Suprapubic skin (tissue), 4 donors: ENCODE measurements around the gene OCRL. TPM values are rescaled to one million over a fixed set of nuclear protein-coding genes. Genes with fewer than 3 reads are reported as not detected.

Experiments
- DNase-seq, 2 donors: peaks; one replicate each; pipeline ENCODE4 v3.0.0-alpha.2; 2019; ENCODE audit warnings: low spot score in 2 of 2
- H3K27ac ChIP-seq: fragments of 200-600 bp; sonication (generic); one replicate; pipeline ENCODE4 v1.5.1; 2019
- H3K27me3 ChIP-seq: fragments of 200-600 bp; sonication (generic); one replicate; pipeline ENCODE4 v1.5.1; 2019
- H3K36me3 ChIP-seq: fragments of 200-600 bp; sonication (generic); one replicate; pipeline ENCODE4 v1.5.1; 2019
- H3K4me1 ChIP-seq: fragments of 200-600 bp; sonication (generic); one replicate; pipeline ENCODE4 v1.5.1; 2019
- H3K4me3 ChIP-seq: fragments of 200-600 bp; sonication (generic); one replicate; pipeline ENCODE4 v1.5.1; 2019; ENCODE audit warnings: mild to moderate bottlenecking
- H3K9me3 ChIP-seq: fragments of 200-600 bp; sonication (generic); one replicate; pipeline ENCODE4 v1.5.1; 2019
- CTCF ChIP-seq, 2 donors: fragments of 200-600 bp in 1 of 2; fragments of 450-650 bp in 1 of 2; sonication (generic) in 1 of 2; IDR thresholded peaks; one replicate each; pipeline ENCODE4 v1.5.1; 2016 to 2019; ENCODE audit warnings: antibody characterized with exemption in 2 of 2, mild to moderate bottlenecking in 1 of 2, moderate library complexity in 1 of 2
- EP300 ChIP-seq: sonication (generic); formaldehyde crosslinking; IDR thresholded peaks from one replicate; pipeline ENCODE4 v1.6.1; 2017; ENCODE audit warnings: antibody characterized with exemption
- POLR2A ChIP-seq, 2 donors: fragments of 450-650 bp; IDR thresholded peaks; one replicate each; pipeline ENCODE4 v1.6.1; 2017; ENCODE audit warnings: antibody characterized with exemption in 2 of 2, mild to moderate bottlenecking in 2 of 2, moderate library complexity in 2 of 2
- POLR2AphosphoS5 ChIP-seq, 3 donors: sonication (generic); formaldehyde crosslinking; IDR thresholded peaks; one replicate each; pipeline ENCODE4 v1.6.1; 2017; ENCODE audit warnings: antibody characterized with exemption in 3 of 3
- WGBS: methylation state at CpG from one replicate; pipeline ENCODE4 v1.1.5; 2018; 5-methylcytosine and 5-hydroxymethylcytosine counted together
- total RNA-seq, 4 donors: library from RNA; depleted of rRNA; stranded (reverse); fragments of >200 nt; gene quantifications; one replicate each; pipeline ENCODE4 v1.1.0, GENCODE V29; 2016

Gene OCRL
- total RNA-seq, 4 donors from 2014 or later, result 15.0 to 35.4 (median 16.3) TPM

GRCh38 chrX:129634541-129634940 is 94.5 kb downstream of the OCRL start:
- no peak for TF ChIP-seq CTCF (IDR thresholded peaks at IDR 0.05)
- no peak for TF ChIP-seq EP300
- no peak for TF ChIP-seq POLR2A (IDR thresholded peaks at IDR 0.05)
- no peak for TF ChIP-seq POLR2AphosphoS5 (IDR thresholded peaks at IDR 0.05)

GRCh38 chrX:129636175-129636681 is 96.2 kb downstream of the OCRL start:
- H3K27ac ChIP-seq, result no peak overlapping the region
- DNase-seq, result no peak
- no peaks in the 10 kb centered on the region for H3K36me3 ChIP-seq
- TF ChIP-seq CTCF (IDR thresholded peaks at IDR 0.05), result no peak
- H3K4me1 ChIP-seq, result no peaks in the 10 kb centered on the region
- no peak overlapping the region for H3K4me3 ChIP-seq
- H3K9me3 ChIP-seq, result no peaks in the 10 kb centered on the region
- no peaks in the 10 kb centered on the region for H3K27me3 ChIP-seq
- 78% methylated on average over 8 of the region's 8 CpGs for WGBS

More at GRCh38 chrX:129634541-129634940, 94.5 kb downstream of the OCRL start:
- Histone ChIP-seq H3K27ac (no peak overlapping the region), H3K4me1 (no peaks in the 10 kb centered on the region), H3K4me3 (no peak overlapping the region), H3K36me3 (no peaks in the 10 kb centered on the region), H3K9me3 (no peaks in the 10 kb centered on the region), H3K27me3 (no peaks in the 10 kb centered on the region)
- 67% methylated on average over 2 of the region's 7 CpGs for WGBS
- DNase-seq, result no peak

GRCh38 chrX:129637217-129638109 is 97.4 kb downstream of the OCRL start:
- peak in 1 of 2 donors; percentile 80 for DNase-seq
- H3K36me3 ChIP-seq, result no peaks in the 10 kb centered on the region
- no peak overlapping the region for H3K4me3 ChIP-seq
- 28% methylated on average over 12 of the region's 13 CpGs for WGBS
- no peak for TF ChIP-seq POLR2AphosphoS5 (IDR thresholded peaks at IDR 0.05)
- peak; percentile 69 to 80 for TF ChIP-seq CTCF (IDR thresholded peaks at IDR 0.05)
- TF ChIP-seq POLR2A (IDR thresholded peaks at IDR 0.05), result no peak
- no peak overlapping the region for H3K27ac ChIP-seq
- no peaks in the 10 kb centered on the region for H3K4me1 ChIP-seq
- no peaks in the 10 kb centered on the region for H3K9me3 ChIP-seq
- no peaks in the 10 kb centered on the region for H3K27me3 ChIP-seq

- H3K4me1 ChIP-seq, result no peaks in the 10 kb centered on the region
- no peaks in the 10 kb centered on the region for H3K27me3 ChIP-seq
- no peak overlapping the region for H3K27ac ChIP-seq
- H3K36me3 ChIP-seq, result no peaks in the 10 kb centered on the region
- no peak overlapping the region for H3K4me3 ChIP-seq
- TF ChIP-seq POLR2A (IDR thresholded peaks at IDR 0.05) (no peak), EP300 (no peak), CTCF (IDR thresholded peaks at IDR 0.05) (no peak), POLR2AphosphoS5 (IDR thresholded peaks at IDR 0.05) (no peak)
- no peaks in the 10 kb centered on the region for H3K9me3 ChIP-seq
- DNase-seq, result no peak
- WGBS, result 69% methylated on average over 8 of the region's 8 CpGs
These were observed 98.9 kb downstream of the OCRL start for GRCh38 chrX:129638917-129639316.

GRCh38 chrX:129640737-129641136 is 100.7 kb downstream of the OCRL start:
- Histone ChIP-seq H3K4me1 (no peaks in the 10 kb centered on the region), H3K27me3 (no peaks in the 10 kb centered on the region), H3K36me3 (no peaks in the 10 kb centered on the region), H3K4me3 (no peak overlapping the region), H3K27ac (no peak overlapping the region), H3K9me3 (no peaks in the 10 kb centered on the region)
- no peak for TF ChIP-seq POLR2A (IDR thresholded peaks at IDR 0.05)
- no peak for TF ChIP-seq EP300
- no peak for TF ChIP-seq CTCF (IDR thresholded peaks at IDR 0.05)
- no peak for TF ChIP-seq POLR2AphosphoS5 (IDR thresholded peaks at IDR 0.05)
- 60% methylated on average over 1 of the region's 1 CpG for WGBS
- no peak for DNase-seq
